Activated effector memory CD4-positive, alpha-beta T cell treated with anti-CD3 and anti-CD28 coated beads, Interleukin-2, amount 50 U/mL, for 16 hours (primary cell): ENCODE results near the gene SIVA1.

Source experiments
- DNase-seq: peaks from one replicate; pipeline ENCODE4 v3.0.0-alpha.2; 2020

The SIVA1 gene

GRCh38 chr14:104771918-104772706 lies 19.2 kb downstream of the SIVA1 start:
- DNase-seq = no peak

GRCh38 chr14:104772707-104773504 lies 20.0 kb downstream of the SIVA1 start:
- no peak for DNase-seq

DNA sequence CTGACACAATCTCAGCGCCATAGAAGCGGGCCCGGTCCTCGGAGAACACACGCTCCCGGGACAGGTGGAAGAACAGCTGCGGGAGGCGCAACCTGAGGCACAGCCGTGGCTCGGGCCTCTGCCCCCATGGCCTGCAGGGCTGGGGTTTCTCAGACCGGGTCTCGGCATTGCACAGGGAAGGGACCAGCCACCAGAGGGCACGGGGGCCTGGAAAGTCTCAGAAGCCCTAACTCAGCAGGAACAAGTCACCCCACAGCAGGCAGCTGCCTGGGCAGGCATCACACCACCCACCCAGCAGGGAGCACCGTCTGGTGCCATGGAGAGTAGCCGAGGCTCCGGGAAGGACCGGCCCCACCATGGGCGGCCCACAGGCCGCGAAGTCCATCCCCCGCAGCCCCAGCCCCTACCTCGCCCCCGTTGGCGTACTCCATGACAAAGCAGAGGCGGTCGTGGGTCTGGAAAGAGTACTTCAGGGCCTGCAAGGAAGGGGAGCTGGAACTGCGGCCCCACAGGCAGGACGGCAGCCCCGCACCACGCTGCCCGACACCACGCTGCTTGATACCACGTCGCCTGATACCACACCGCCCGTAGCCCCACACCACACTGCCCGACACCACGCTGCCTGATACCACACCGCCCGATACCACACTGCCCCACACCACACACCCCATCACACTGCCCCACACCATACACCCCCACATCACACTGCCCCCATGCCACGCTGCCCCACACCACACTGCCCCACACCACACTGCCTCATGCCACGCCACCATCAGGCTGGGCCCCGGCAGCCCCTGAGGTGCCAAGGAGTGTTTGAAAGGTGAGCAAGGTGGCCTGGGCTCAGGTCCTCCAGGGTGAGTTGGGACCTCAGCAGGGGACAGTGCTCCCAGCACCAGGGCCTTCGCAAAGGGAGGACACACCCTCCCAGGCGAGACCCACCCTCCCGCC lies 20.8 kb downstream of the SIVA1 start:
- DNase-seq = no peak

GRCh38 chr14:104774453-104775072 lies 21.6 kb downstream of the SIVA1 start:
- DNase-seq = no peak

DNA sequence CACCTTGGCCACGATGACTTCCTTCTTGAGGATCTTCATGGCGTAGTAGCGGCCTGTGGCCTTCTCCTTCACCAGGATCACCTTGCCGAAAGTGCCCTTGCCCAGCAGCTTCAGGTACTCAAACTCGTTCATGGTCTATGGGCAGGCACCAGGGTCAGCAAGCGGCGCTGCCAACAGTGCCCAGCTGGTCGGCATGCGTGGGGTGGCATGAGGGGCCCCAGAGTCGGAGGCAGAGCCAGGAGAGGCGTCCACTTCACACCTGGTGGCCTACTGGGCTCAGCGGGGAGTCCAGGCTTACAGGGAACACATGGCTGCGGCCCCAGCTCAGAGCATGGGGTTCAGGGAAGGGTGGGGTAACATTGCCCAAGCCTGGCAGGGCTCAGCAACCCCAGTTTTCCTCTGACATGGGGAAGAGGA lies 22.1 kb downstream of the SIVA1 start:
- DNase-seq = no peak

DNA sequence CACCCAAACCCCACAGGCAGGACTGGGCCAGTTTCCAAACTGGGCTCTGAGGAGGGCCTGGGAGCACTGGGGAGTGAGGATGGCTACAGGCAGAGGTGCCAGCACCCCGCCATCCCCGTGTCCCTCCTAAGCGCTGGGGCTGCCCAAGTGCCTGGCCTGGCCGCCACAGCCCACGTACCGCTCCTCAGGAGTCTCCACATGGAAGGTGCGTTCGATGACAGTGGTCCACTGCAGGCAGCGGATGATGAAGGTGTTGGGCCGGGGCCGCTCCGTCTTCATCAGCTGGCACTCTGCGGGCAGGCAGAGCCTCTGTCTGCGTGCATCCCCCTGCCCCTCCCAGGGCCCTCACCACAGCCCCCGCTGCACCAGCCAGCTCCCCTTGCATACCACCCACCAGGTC lies 23.5 kb downstream of the SIVA1 start:
- DNase-seq = no peak

GRCh38 chr14:104776961-104777807 lies 24.2 kb downstream of the SIVA1 start:
- DNase-seq = no peak

- no peak for DNase-seq
Measured at GRCh38 chr14:104777808-104778249, 24.9 kb downstream of the SIVA1 start.

- no peak for DNase-seq
Measured at GRCh38 chr14:104778694-104779331, 25.9 kb downstream of the SIVA1 start.

- no peak for DNase-seq
Measured at GRCh38 chr14:104779776-104780512, 27.0 kb downstream of the SIVA1 start.

DNA sequence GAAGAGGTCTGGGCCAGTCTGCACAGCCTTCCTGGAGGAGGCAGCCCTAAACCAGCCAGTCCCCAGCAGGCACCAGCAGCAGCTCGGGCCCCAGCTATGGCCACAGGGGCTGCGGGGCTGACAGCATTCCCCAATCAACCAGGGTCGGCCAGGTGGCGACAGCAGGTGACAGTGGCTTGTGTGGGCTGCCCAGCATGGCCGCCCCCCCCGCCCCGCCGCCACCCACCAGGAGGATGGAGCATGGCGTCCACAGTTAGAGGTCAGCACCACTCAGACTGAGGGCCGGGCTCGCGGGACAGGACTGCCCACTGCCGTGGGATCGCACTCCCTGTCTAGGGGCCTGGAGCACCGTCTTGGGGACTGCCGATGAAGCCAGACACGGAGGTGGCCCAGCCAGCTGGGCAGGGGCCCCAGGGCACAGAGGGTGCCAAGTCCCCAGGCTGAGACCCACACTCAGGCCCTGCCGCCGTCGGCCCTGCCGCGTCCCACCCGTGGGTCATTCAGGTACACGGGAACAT lies 27.6 kb downstream of the SIVA1 start:
- DNase-seq = no peak

DNA sequence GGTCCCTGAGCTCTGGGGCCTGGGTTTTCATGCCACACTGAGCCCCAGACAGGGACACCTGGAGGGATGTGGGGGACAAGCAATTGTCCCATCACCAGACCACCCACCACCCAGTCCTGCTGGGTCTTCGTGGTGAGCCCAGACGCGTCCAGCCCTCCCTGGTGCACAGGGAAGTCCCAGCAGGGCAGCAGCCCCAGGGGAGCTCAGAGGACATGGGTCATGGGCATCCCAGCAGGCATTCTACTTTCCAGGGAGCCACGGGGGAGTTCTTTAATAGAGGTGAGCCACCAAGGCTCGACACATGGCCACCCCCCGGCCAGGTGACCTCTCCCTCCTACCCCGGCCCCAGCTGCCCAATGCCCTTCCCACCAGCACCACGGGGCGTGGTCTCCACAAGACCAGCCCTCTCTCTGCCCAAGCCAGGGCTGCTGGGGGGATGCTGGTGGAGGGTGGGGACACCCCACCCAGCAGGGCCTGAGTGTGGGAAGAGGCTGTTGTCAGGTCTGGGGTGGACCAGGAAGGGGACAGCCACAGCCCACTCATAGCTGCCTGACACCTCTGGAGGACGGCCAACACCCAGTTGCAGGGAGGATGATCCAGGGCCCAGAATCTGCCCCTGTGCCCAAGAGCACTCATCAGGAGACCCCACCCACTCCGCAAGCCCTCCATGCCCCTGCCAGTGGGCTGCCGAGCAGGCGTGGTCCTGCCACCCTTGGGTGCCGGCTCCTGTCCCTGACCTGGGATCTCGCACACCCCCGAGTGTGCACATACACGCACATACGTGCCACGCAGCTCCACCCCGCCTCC lies 28.5 kb downstream of the SIVA1 start:
- no peak for DNase-seq

DNA sequence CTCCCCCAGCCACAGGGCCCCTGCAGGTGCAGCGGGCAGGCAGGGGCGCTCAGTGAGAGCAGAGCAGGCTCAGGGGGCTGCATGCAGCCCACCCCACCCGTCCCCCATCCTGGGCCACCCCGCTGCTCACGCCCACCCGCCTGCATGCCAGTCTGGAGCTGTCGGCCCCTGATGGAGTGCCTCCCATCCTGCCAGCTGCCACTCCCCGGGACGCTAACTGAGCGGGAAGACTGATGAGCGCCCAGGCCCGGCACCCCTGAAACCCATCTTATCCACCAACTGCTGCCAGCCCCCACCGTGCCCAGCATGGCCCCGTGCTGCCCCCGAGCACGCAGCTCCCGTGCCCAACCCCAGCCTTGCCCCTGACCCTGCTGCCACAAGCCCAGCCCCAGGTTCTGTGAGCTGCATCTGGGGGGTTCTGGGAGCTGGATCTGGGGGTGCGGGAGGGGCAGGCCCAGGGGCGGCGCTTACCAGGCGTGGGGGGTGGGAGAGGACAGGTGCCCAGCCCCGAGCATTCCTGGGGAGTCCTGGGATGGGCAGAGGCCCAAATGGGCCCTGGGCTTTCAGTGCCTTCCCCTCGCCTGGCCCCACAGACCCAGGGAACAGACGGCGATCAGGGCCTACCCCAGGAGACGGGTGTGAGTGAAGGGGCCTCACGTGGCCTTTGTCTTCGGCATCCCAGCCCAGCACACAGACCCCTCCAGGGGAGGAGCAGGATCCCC lies 29.3 kb downstream of the SIVA1 start:
- DNase-seq = no peak

GRCh38 chr14:104782808-104783139 lies 29.8 kb downstream of the SIVA1 start:
- DNase-seq = no peak

DNA sequence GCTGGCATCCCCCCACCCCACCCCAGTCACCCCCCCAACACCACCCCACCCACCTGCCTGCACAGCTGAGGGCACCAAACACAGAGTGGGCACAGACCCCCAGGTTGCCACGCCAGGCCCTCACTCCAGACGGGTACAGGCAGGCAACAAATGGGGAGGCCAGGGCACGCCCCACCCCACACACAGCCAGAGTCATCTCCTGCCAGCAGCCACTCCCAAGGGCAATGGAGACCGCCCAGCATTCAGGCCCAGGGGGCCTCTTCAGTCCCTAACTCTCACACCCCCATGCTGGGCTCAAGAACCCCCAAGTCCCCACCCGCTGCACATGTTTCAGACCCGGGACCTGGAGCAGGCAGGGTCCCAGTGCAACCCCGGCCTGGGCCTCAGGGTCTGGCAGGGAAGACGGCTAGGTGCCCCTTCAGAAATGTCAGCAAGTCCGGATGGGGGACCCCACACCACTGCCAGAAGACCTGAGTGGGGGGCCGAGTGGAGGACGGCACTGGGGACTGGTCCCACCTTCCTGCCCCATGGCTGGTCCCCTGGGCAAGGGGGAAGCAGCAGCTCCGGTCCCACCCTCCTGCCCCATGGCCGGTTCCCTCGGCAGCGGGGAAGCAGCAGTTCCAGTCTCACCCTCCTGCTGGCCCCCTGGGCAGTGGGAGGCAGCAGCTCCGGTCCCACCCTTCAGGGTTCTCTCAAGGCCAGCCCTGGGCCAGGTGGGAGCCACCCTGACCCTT lies 30.7 kb downstream of the SIVA1 start:
- no peak for DNase-seq

DNA sequence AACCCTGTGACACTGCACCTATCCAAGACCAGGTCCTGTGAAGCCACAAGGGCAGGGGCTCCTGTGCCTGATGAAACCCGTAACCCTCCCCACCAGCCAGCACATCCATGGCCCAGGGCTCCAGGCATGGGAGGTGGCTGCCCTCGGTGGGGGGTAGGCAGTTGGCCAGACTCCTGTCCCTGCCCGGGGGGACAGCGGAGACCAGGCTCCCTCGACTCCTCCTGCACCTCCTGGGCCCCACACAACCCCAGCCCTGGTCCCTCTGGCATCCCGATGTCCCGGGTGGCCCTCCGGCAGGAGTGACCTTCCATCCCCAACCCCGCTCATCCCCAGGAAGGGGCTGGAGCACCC lies 31.2 kb downstream of the SIVA1 start:
- DNase-seq = no peak

GRCh38 chr14:104784846-104785707 lies 32.1 kb downstream of the SIVA1 start:
- DNase-seq = no peak
